GM19452 (cell line): Measurements from ENCODE around the gene GRK6.

Experiments used
- ATAC-seq: cut with Tn5 transposase; IDR thresholded peaks from one replicate; pipeline ENCODE4 v1.9.1; 2021; ENCODE audit not compliant: unreplicated experiment

Gene GRK6

DNA sequence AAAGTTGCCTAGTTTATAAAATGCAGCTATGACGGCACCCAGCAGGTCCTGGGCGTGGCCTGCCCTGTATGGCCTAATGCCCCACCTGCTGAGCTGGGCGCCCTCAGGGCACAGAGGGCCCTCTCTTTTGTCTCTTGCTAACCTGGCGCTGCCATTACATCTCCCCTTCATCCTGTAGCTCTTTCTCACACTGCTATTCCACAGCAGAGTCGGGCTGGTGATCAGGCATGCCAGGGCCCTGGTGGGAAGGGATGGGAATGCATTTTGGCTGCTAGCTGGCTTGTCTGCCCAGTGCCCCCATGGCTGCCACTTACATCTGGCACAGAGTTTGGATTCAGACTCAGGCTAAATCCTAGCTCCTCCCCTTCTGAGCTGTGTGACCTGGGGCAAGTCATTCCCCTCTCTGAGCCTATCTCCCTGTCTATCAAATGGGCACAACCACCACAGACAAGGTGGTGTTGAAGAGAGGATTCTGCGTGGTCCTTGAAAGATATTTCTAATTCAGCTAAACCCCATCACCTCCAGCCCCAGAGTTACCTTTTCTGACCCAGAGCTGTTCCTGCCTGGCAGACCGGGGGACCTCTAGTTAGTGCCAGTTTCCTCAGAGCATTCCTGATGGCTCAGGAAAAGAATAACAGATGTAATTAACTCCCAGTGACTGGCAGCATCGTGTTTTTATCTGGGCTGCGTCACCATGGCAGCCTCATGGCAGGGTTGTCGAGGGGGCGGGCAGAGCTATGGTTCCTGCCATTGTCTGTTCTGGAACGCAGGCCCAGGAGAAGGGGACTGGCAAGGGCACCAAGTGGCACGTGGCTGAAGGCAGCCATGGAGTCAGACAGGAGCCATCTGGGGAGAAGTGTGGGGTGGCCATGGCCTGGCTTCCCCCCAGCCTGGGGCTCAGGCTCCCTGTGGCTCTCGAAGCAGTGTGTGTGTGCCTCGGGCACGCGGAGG is 26.5 kb downstream of the GRK6 start:
- no peak for ATAC-seq

DNA sequence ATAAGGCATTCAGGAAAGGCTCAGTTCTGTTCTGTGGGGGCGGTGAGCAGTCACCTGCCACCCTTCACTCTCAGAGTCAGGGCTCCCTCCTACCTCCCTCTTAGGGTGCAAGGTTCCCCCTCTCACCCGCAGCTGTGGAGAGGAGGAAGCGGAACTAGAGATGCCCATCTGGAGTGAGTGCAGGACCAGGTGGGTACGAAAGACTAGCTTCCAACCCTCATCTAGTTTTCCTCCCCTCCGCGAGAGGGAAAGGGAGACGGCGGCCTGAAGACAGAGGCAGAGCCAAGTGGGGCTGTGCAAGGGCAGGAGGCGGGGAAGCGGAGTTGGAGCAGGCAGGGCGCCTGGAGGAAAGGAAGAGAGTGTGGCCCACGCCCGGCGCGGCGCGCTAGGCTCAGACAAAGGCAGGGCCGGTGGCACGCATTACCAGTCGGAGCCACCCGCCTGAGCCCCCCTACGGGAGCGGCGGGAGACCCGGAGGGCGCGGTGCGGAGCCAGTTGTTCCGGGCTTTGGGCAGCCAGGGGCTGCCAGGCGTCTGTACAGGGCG is 27.4 kb downstream of the GRK6 start:
- peak; percentile 1 for ATAC-seq

GRCh38 chr5:177454397-177455035 is 28.0 kb downstream of the GRK6 start:
- peak; percentile 54 for ATAC-seq

GRCh38 chr5:177455036-177455660 is 28.7 kb downstream of the GRK6 start:
- ATAC-seq, result peak; percentile 45

GRCh38 chr5:177455661-177456590 is 29.4 kb downstream of the GRK6 start:
- peak; percentile 17 for ATAC-seq

- no peak for ATAC-seq
Measured at GRCh38 chr5:177456591-177456964, 30.1 kb downstream of the GRK6 start.

DNA sequence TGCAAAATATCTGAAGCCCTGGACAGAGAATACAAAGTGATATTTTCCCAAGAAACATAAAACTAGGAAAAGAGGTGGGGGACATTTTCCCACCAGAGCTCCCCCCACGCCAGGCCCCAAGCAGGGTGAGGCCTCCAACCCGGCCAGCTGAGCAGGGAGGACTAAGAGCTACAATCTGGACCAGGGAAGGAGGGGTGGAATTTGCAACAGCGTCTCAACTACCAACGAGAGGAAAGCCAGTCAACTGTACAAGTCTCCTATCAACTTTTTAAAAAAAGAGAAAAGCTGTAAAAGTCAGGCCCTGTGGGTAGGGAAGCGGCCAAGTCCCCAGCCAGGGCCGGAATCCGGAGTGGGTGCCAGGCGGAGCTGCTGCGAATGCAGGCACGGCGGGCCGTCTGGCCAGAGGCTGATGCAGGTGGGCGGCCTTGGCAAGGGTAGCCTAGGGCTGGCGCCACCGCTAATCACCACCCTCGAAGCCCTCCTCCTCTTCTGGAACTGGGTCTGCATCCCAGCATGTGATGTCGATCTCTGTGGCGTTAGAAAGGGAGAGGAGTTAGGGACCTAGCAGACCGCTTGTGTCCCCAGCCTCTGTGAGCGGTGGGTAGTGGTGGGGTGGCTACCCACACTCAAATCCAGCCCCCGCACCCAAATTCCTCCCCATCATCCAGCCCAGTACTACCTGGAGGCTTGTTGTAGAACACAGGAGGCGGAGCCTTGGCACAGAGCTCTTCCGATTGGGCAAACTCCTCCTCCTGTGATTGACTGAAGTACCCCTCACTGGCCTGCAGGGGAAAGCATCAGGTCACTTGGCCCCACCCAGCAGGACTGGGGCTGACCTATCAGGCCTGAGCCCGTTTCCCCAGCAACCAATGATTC is 30.7 kb downstream of the GRK6 start:
- ATAC-seq, result peak; percentile 37

- ATAC-seq, result no peak
Measured at GRCh38 chr5:177457852-177458681, 31.6 kb downstream of the GRK6 start.

GRCh38 chr5:177458912-177459350 is 32.5 kb downstream of the GRK6 start:
- ATAC-seq, result no peak

DNA sequence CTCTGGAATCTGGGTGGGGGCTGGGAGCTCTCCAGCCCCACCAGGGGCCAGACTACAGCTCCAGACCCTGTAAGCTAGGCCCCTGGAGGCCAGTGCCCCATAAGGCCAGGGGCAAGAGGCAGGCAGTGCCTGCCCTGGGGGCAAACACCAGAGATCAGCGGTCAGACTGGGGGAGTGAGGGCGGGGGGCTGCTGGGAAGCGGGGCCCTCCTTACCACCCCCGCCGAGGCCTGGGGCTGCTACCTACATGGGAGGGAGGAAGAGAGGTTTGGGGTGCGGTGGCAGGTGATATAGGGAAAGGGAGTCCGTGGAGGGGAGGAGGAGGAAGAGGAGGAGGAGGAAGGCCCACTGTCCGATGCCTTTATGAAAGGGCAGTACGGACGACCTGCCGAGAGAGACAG is 32.9 kb downstream of the GRK6 start:
- ATAC-seq, result no peak

DNA sequence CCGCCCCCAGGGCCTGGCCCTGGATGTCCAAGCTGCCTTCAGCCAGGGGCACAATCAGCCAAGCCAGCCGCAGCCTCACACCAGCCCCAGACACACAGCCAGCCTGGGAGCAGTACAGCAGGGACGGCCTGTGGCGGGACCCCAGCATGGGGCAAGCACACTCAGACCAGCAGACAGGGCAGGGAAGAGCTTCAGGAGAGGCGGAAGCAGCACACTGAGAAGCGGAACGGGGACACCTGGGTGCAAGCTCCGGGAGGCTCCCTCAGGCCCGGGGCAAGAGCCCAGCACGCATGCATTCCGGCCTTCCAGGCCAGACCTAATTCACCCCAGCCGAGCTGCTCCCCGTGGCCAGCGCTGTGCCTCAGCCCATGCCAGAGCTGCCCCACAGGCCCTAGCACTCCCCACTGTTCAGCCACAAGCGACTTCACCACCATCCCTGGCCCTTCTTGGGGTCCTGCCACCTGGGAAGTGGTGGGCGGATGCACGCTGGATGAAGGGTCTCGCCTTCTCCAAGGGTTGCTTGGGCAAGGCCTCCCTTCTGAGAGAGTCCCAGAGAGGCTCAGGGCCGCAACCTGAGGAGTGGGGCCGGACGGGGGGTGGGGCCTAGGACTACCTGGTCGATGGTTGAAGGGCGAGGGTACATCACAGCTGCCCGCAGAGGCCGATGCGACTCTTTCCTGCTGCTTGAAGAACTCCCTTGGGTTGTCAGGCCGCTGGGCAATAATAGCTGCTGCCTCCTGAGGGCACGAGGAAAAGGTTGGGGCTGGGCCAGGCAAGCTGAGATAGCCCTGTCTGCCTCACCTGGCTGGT is 33.5 kb downstream of the GRK6 start:
- ATAC-seq, result no peak

DNA sequence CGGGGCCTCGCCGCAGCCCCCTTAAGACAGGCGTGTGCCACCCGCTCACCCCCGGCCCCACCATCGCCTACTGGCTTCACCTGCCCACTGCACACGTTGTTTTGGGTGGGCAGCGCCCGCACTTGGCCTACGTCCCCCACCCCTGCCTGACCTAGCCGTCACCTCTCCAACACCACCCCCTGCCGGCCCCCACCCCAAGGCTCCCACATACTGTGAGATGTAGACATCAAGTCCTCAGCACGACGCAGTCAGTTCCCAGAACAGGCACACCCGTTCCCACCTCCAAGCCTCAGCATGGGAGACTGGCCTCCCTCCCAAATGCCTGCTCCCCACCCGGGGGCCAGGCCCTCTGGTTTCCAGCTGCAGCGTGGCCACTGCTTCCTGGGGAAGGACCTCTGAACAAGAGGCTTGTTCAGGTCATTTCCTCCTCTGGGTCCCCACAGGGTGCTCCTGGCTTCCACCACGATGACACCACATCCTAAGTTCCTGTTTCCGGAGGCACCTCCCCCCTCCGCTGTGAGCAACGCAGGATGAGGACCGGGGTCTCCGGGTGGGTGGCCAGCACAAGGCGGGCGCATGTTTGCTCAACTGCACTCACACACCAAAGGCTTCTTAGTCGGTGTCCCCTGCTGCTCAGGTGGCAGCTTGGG is 35.7 kb downstream of the GRK6 start:
- no peak for ATAC-seq

- ATAC-seq, result no peak
Measured at GRCh38 chr5:177465044-177465443, 38.6 kb downstream of the GRK6 start.

DNA sequence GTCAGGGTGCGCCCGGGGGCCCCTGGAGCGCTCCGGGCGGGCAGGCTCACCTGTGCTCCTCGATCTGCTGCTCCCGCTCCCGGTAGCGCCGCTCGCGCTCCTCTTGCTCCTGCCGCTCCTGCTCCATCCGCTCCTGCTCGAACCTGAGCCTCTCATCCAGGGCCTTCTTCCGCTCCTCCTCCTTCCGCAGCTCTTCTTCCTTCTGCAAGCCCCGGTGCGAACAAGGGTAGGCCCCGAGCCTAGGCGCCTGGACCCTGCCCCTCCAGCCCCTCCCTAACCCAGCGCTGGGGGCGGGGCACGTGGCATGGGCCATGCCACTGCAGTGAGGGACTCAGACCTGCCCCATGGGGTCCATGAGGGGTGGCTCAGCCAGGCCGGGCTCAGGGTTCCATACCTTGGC is 40.4 kb downstream of the GRK6 start:
- no peak for ATAC-seq

DNA sequence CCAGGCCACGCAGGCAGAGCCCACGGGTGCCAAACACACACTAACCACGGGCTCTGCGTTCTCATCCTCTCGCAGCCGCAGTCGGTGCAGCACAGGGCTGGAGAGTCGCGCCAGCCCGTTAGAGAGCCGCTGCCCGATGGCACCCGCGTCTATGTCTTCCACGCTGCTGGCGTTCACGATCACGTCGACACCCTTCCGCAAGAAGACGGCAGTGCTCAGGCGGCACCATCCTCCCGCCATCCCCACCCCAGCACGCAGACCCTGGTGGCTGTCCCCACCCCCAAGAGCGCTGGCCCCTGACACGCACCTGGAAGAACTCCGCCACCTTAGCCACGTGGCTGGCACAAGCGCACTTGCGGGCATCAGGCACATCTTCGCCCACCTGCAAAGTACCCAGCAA is 41.0 kb downstream of the GRK6 start:
- no peak for ATAC-seq

GRCh38 chr5:177468329-177468684 is 41.8 kb downstream of the GRK6 start:
- ATAC-seq, result no peak
